ENCODE data around the gene CALCOCO1. TPM values are rescaled to one million over a fixed set of nuclear protein-coding genes. Genes with fewer than 3 reads are reported as not detected.

CALCOCO1 gene
- total and polyA plus RNA-seq, 4 experiments from 2014 or later, result 77.3 to 178 (median 133) TPM

- DNase-seq, result no peak
- intact Hi-C loops (cut with micrococcal nuclease), result no loop called here
- Mint-ChIP-seq H3K9me3 (no peaks in the 10 kb centered on the region), H3K36me3 (no peaks in the 10 kb centered on the region), H3K27me3 (peaks cover 12 to 21% of the 10 kb centered on the region in 2 donors), H3K4me1 (peaks cover 10 to 27% (median 17%) of the 10 kb centered on the region in 4 donors), H3K27ac (no peak overlapping the region), H3K4me3 (no peak overlapping the region)
- H3K4me3 ChIP-seq (ENCODE audit: low read length in 2 of 2), result no peak overlapping the region
- CTCF ChIA-PET (ENCODE audit: partially characterized antibody), result interaction anchor here (1.6 to 14.1 kb wide), 5 partner anchors 10 to 34 kb away, joined by 4 to 290 read pairs (median 11); no protein-coding TSS in a partner anchor
- H3K27ac ChIP-seq (ENCODE audit: low read depth, low read length), result no peak overlapping the region
- peaks cover 22% of the 10 kb centered on the region for H3K27me3 ChIP-seq (ENCODE audit: insufficient read depth, low read length)
- H3K36me3 ChIP-seq (ENCODE audit: insufficient read depth, low read length), result no peaks in the 10 kb centered on the region
- POLR2A ChIA-PET (ENCODE audit: partially characterized antibody), result interaction anchor here (1.4 kb wide), 1 partner anchor 9 kb away, joined by 3 read pairs; no protein-coding TSS in a partner anchor
- H3K9me3 ChIP-seq (ENCODE audit: control insufficient read depth in 1 of 2, low read length in 2 of 2), result no peaks in the 10 kb centered on the region
- peaks cover 12% of the 10 kb centered on the region for H3K4me1 ChIP-seq (ENCODE audit: insufficient read depth, low read length)
Measured at GRCh38 chr12:53734425-53734824, 7.2 kb upstream of the CALCOCO1 start.

- Histone ChIP-seq H3K27me3 (ENCODE audit: insufficient read depth, low read length) (peaks cover 16% of the 10 kb centered on the region), H3K9me3 (ENCODE audit: control insufficient read depth in 1 of 2, low read length in 2 of 2) (no peaks in the 10 kb centered on the region), H3K4me1 (ENCODE audit: insufficient read depth, low read length) (peaks cover 6% of the 10 kb centered on the region), H3K4me3 (ENCODE audit: low read length in 2 of 2) (no peak overlapping the region), H3K36me3 (ENCODE audit: insufficient read depth, low read length) (no peaks in the 10 kb centered on the region), H3K27ac (ENCODE audit: low read depth, low read length) (no peak overlapping the region)
- Mint-ChIP-seq H3K9me3 (no peaks in the 10 kb centered on the region), H3K4me3 (peak overlapping the region in 1 of 8 donors; percentile 25), H3K27ac (peak overlapping the region in 2 of 7 donors; percentile 25 to 38), H3K4me1 (peaks cover 5 to 27% (median 12%) of the 10 kb centered on the region in 4 donors), H3K36me3 (no peaks in the 10 kb centered on the region), H3K27me3 (peaks cover 7 to 15% of the 10 kb centered on the region in 2 donors)
- no peak for DNase-seq
- intact Hi-C loops (cut with micrococcal nuclease), result no loop called here
- ChIA-PET CTCF (ENCODE audit: partially characterized antibody) (interaction anchor here (1.6 to 14.1 kb wide), 5 partner anchors 11 to 33 kb away, joined by 4 to 290 read pairs (median 11); no protein-coding TSS in a partner anchor), POLR2A (ENCODE audit: partially characterized antibody) (interaction anchor here (1.4 kb wide), 1 partner anchor 8 kb away, joined by 3 read pairs; no protein-coding TSS in a partner anchor)
Measured at GRCh38 chr12:53733807-53734200, 6.6 kb upstream of the CALCOCO1 start.

GRCh38 chr12:53733051-53733806, 6.0 kb upstream of the CALCOCO1 start:
- Histone ChIP-seq H3K4me3 (ENCODE audit: low read length in 2 of 2) (no peak overlapping the region), H3K4me1 (ENCODE audit: insufficient read depth, low read length) (peaks cover under 1% of the 10 kb centered on the region), H3K9me3 (ENCODE audit: control insufficient read depth in 1 of 2, low read length in 2 of 2) (no peaks in the 10 kb centered on the region), H3K36me3 (ENCODE audit: insufficient read depth, low read length) (no peaks in the 10 kb centered on the region), H3K27ac (ENCODE audit: low read depth, low read length) (no peak overlapping the region), H3K27me3 (ENCODE audit: insufficient read depth, low read length) (peaks cover 10% of the 10 kb centered on the region)
- intact Hi-C loops (cut with micrococcal nuclease), result no loop called here
- Mint-ChIP-seq H3K27ac (no peak overlapping the region), H3K9me3 (no peaks in the 10 kb centered on the region), H3K27me3 (peaks cover 6 to 13% of the 10 kb centered on the region in 2 donors), H3K4me1 (peaks cover 4 to 26% (median 10%) of the 10 kb centered on the region in 4 donors), H3K4me3 (no peak overlapping the region), H3K36me3 (no peaks in the 10 kb centered on the region)
- CTCF ChIA-PET (ENCODE audit: partially characterized antibody), result interaction anchor here (1.6 to 14.1 kb wide), 5 partner anchors 11 to 33 kb away, joined by 4 to 290 read pairs (median 11); no protein-coding TSS in a partner anchor
- POLR2A ChIA-PET (ENCODE audit: partially characterized antibody), result no interaction called here
- DNase-seq, result no peak

- no peaks in the 10 kb centered on the region for H3K27me3 ChIP-seq (ENCODE audit: insufficient read depth, low read length)
- no peak overlapping the region for H3K27ac ChIP-seq (ENCODE audit: low read depth, low read length)
- H3K36me3 Mint-ChIP-seq, result peaks cover 10 to 11% of the 10 kb centered on the region in 2 donors
- no peaks in the 10 kb centered on the region for H3K9me3 ChIP-seq (ENCODE audit: control insufficient read depth in 1 of 2, low read length in 2 of 2)
- H3K4me1 ChIP-seq (ENCODE audit: insufficient read depth, low read length), result peaks cover 23% of the 10 kb centered on the region
- peaks cover 26 to 39% (median 32%) of the 10 kb centered on the region in 4 donors for H3K4me1 Mint-ChIP-seq
- no peaks in the 10 kb centered on the region for H3K9me3 Mint-ChIP-seq
- intact Hi-C loops (cut with micrococcal nuclease), result no loop called here
- no peak for DNase-seq
- ChIA-PET CTCF (ENCODE audit: partially characterized antibody) (interaction anchor here (1.0 to 14.1 kb wide), 5 partner anchors 11 to 32 kb away, joined by 3 to 290 read pairs (median 5); no protein-coding TSS in a partner anchor), POLR2A (ENCODE audit: partially characterized antibody) (interaction anchor here (4.1 kb wide), 1 partner anchor 9 kb away, joined by 22 read pairs; no protein-coding TSS in a partner anchor)
- no peak overlapping the region for H3K4me3 ChIP-seq (ENCODE audit: low read length in 2 of 2)
- no peak overlapping the region for H3K27ac Mint-ChIP-seq
- no peak overlapping the region for H3K4me3 Mint-ChIP-seq
- H3K27me3 Mint-ChIP-seq, result no peaks in the 10 kb centered on the region
- peaks cover 1% of the 10 kb centered on the region for H3K36me3 ChIP-seq (ENCODE audit: insufficient read depth, low read length)
Measured at GRCh38 chr12:53729644-53730043, 2.4 kb upstream of the CALCOCO1 start.

GRCh38 chr12:53728206-53728605, 954 bp upstream of the CALCOCO1 start:
- Mint-ChIP-seq H3K27ac (peak overlapping the region; percentile 79 to 98 (median 95)), H3K4me1 (peaks cover 21 to 33% (median 27%) of the 10 kb centered on the region in 4 donors), H3K4me3 (peak overlapping the region; percentile 91 to 100 (median 96)), H3K9me3 (no peaks in the 10 kb centered on the region), H3K36me3 (peaks cover 24 to 25% of the 10 kb centered on the region in 2 donors), H3K27me3 (no peaks in the 10 kb centered on the region)
- no peaks in the 10 kb centered on the region for H3K9me3 ChIP-seq (ENCODE audit: control insufficient read depth in 1 of 2, low read length in 2 of 2)
- H3K4me3 ChIP-seq (ENCODE audit: low read length in 2 of 2), result peak overlapping the region in 1 of 2 donors; percentile 72
- H3K27ac ChIP-seq (ENCODE audit: low read depth, low read length), result peak overlapping the region; percentile 59
- peaks cover 23% of the 10 kb centered on the region for H3K4me1 ChIP-seq (ENCODE audit: insufficient read depth, low read length)
- ChIA-PET POLR2A (ENCODE audit: partially characterized antibody) (interaction anchor here (0.9 to 4.1 kb wide), 12 partner anchors 9 to 552 kb away, joined by 3 to 31 read pairs (median 4); partner anchors contain the start of genes ATP5MC2, CBX5, CISTR and HNRNPA1), CTCF (ENCODE audit: partially characterized antibody) (interaction anchor here (1.3 to 14.1 kb wide), 6 partner anchors 9 to 52 kb away, joined by 4 to 290 read pairs (median 12); partner anchors contain the start of gene ATP5MC2)
- intact Hi-C loops (cut with micrococcal nuclease), result no loop called here
- peaks cover 14% of the 10 kb centered on the region for H3K36me3 ChIP-seq (ENCODE audit: insufficient read depth, low read length)
- H3K27me3 ChIP-seq (ENCODE audit: insufficient read depth, low read length), result no peaks in the 10 kb centered on the region
- no peak for DNase-seq

- Histone ChIP-seq H3K27ac (ENCODE audit: low read depth, low read length) (peak overlapping the region; percentile 43), H3K36me3 (ENCODE audit: insufficient read depth, low read length) (peaks cover 25% of the 10 kb centered on the region), H3K4me1 (ENCODE audit: insufficient read depth, low read length) (peaks cover 23% of the 10 kb centered on the region), H3K27me3 (ENCODE audit: insufficient read depth, low read length) (no peaks in the 10 kb centered on the region), H3K9me3 (ENCODE audit: control insufficient read depth in 1 of 2, low read length in 2 of 2) (no peaks in the 10 kb centered on the region), H3K4me3 (ENCODE audit: low read length in 2 of 2) (peak overlapping the region; percentile 72)
- DNase-seq, result no peak
- Mint-ChIP-seq H3K4me1 (peaks cover 21 to 33% (median 27%) of the 10 kb centered on the region in 4 donors), H3K27me3 (no peaks in the 10 kb centered on the region), H3K4me3 (peak overlapping the region; percentile 91 to 100 (median 96)), H3K27ac (peak overlapping the region; percentile 79 to 98 (median 93)), H3K36me3 (peaks cover 34 to 36% of the 10 kb centered on the region in 2 donors), H3K9me3 (no peaks in the 10 kb centered on the region)
- POLR2A ChIA-PET (ENCODE audit: partially characterized antibody), result interaction anchor here (0.7 to 4.1 kb wide), 6 partner anchors 12 to 226 kb away, joined by 4 to 31 read pairs (median 16); partner anchors contain the start of genes ATP5MC2, CISTR and TARBP2
- CTCF ChIA-PET (ENCODE audit: partially characterized antibody), result interaction anchor here (2.9 to 14.1 kb wide), 3 partner anchors 18 to 30 kb away, joined by 16 to 290 read pairs (median 18); no protein-coding TSS in a partner anchor
- intact Hi-C loops (cut with micrococcal nuclease), result loop anchor here (1.0 to 2.0 kb wide), 7 partner anchors 11 to 721 kb away; partner anchors contain the start of genes ATF7, ATP5MC2 and EIF4B
Measured at GRCh38 chr12:53726946-53727309, 324 bp downstream of the CALCOCO1 start.
